ENCODE measurements around the gene ZFC3H1. TPM values are rescaled to one million over a fixed set of nuclear protein-coding genes. Genes with fewer than 3 reads are reported as not detected.
"Not testable (repeated sequence)": the region's sequence is repeated elsewhere in the genome, so short reads cannot be mapped to it uniquely, and the experiment has no call there.

The ZFC3H1 gene
- total RNA-seq, 2 donors from 2014 or later, result 40.5 to 46.0 TPM

DNA sequence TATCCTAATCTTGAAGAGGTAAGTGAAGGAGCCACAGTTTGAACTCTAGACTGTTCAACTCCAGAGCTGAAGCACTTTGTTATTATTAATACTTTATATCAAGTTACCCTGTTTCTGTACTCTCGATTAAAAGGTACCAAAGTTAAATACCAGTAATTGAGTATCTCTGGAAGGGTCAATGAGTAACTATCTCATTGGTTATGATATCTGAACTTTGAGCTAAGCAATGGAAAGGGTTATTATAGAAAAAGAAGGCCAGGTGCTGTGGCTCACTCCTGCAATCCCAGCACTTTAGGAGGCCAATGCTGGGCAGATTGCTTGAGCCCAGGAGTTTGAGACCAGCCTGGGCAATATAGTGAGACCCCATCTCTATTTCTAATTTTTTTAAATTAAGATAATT, 32.1 kb upstream of the ZFC3H1 start:
- H3K36me3 ChIP-seq (ENCODE audit: control insufficient read depth, insufficient read depth, low read length), result peaks cover 38% of the 10 kb centered on the region
- Mint-ChIP-seq H3K9me3 (no peaks in the 10 kb centered on the region), H3K4me1 (peaks cover 13% of the 10 kb centered on the region), H3K4me3 (no peak overlapping the region), H3K27me3 (ENCODE audit: insufficient read depth) (no peaks in the 10 kb centered on the region), H3K36me3 (ENCODE audit: low read depth) (peaks cover 30% of the 10 kb centered on the region), H3K27ac (no peak overlapping the region)
- no peak overlapping the region for H3K4me3 ChIP-seq (ENCODE audit: low read length)
- TF ChIP-seq, protein P1, sequence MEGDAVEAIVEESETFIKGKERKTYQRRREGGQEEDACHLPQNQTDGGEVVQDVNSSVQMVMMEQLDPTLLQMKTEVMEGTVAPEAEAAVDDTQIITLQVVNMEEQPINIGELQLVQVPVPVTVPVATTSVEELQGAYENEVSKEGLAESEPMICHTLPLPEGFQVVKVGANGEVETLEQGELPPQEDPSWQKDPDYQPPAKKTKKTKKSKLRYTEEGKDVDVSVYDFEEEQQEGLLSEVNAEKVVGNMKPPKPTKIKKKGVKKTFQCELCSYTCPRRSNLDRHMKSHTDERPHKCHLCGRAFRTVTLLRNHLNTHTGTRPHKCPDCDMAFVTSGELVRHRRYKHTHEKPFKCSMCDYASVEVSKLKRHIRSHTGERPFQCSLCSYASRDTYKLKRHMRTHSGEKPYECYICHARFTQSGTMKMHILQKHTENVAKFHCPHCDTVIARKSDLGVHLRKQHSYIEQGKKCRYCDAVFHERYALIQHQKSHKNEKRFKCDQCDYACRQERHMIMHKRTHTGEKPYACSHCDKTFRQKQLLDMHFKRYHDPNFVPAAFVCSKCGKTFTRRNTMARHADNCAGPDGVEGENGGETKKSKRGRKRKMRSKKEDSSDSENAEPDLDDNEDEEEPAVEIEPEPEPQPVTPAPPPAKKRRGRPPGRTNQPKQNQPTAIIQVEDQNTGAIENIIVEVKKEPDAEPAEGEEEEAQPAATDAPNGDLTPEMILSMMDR (conservative IDR thresholded peaks at IDR 0.05), result no peak
- H3K9ac ChIP-seq (ENCODE audit: extremely low read depth, low read length, poor library complexity, severe bottlenecking), result no peak overlapping the region
- no peaks in the 10 kb centered on the region for H3K9me3 ChIP-seq (ENCODE audit: control insufficient read depth, low read length)
- no peaks in the 10 kb centered on the region for H3K27me3 ChIP-seq (ENCODE audit: control insufficient read depth, insufficient read depth, low read length, poor library complexity, severe bottlenecking)
- DNase-seq, result no peak
- no peaks in the 10 kb centered on the region for H3K4me1 ChIP-seq (ENCODE audit: control insufficient read depth, insufficient read depth, low read length)
- WGBS, 2 experiments (ENCODE audit: insufficient coverage in 1 of 2, insufficient read length in 1 of 2), result 100% methylated on average over 1 of the region's 1 CpG; no CpG with 5 or more reads in 1 of the 2 experiments
- no peak overlapping the region for H3K27ac ChIP-seq (ENCODE audit: low read depth, low read length)

DNA sequence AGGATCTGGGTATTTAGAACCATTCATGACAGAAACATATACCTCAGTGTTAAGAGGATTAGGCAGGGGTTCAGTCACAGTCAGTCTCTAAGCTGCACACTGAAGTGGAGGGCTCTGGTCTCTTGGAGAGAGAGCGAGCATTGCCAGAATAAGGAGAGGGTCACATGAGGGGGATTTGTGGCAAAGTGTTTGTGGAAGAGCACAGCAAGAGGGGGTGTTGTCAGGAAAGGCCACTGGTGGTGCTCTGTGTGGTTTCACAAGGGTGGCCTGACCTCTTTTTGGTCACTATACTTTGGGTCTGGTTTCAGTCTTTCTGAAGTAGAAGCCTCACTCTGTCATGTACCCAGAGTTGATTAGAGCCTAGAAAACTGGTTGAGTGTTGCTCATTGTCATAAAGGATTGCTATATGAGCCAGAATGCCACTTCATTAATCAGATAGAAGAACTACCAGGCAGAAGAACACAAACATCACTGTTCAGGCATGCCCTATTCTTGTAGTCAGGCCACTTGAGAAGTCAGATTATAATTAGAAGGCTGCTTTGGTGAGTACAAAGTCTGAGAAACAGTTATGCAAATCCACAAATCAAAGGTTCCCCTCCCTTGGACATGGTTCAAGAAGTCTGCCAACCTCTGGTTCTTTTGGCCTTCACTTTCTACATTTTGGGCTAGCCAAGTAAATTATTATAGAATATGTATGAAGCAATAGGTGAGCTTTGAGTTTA, 30.6 kb upstream of the ZFC3H1 start:
- no peak overlapping the region for H3K27ac Mint-ChIP-seq

DNA sequence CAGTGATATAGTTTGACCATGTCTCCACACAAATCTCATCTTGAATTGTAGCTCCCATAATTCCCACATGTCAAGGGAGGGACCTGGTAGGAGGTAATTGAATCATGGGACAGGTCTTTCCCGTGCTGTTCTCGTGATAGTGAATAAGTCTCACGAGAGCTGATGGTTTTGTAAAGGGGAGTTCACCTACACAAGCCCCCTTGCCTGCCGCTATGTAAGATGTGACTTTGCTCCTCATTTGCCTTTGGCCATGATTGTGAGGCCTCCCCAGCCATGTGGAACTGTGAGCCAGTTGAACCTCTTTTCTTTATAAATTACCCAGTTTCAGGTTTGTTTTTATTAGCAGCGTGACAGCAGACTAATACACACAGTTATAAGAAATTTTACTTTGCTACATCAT, 30.0 kb upstream of the ZFC3H1 start:
- H3K27me3 ChIP-seq (ENCODE audit: control insufficient read depth, insufficient read depth, low read length, poor library complexity, severe bottlenecking); DNase-seq; H3K9ac ChIP-seq (ENCODE audit: extremely low read depth, low read length, poor library complexity, severe bottlenecking); H3K9me3 ChIP-seq (ENCODE audit: control insufficient read depth, low read length); H3K4me3 Mint-ChIP-seq; H3K9me3 Mint-ChIP-seq; H3K27ac ChIP-seq (ENCODE audit: low read depth, low read length); H3K4me3 ChIP-seq (ENCODE audit: low read length); H3K27me3 Mint-ChIP-seq (ENCODE audit: insufficient read depth); H3K4me1 ChIP-seq (ENCODE audit: control insufficient read depth, insufficient read depth, low read length): not testable (repeated sequence)
- peaks cover 24% of the 10 kb centered on the region for H3K36me3 ChIP-seq (ENCODE audit: control insufficient read depth, insufficient read depth, low read length)
- peaks cover 16% of the 10 kb centered on the region for H3K36me3 Mint-ChIP-seq (ENCODE audit: low read depth)
- H3K4me1 Mint-ChIP-seq, result peaks cover 13% of the 10 kb centered on the region
- 90 to 98% methylated on average over 2 to 5 of the region's 5 CpGs for WGBS, 2 experiments (ENCODE audit: insufficient coverage in 1 of 2, insufficient read length in 1 of 2)
- peak overlapping the region; percentile 6 for H3K27ac Mint-ChIP-seq

More for the DNA sequence above, 30.6 kb upstream of the ZFC3H1 start:
- no peak for DNase-seq
- Histone ChIP-seq H3K27me3 (ENCODE audit: control insufficient read depth, insufficient read depth, low read length, poor library complexity, severe bottlenecking) (no peaks in the 10 kb centered on the region), H3K27ac (ENCODE audit: low read depth, low read length) (no peak overlapping the region), H3K9ac (ENCODE audit: extremely low read depth, low read length, poor library complexity, severe bottlenecking) (no peak overlapping the region), H3K4me3 (ENCODE audit: low read length) (no peak overlapping the region), H3K9me3 (ENCODE audit: control insufficient read depth, low read length) (no peaks in the 10 kb centered on the region), H3K36me3 (ENCODE audit: control insufficient read depth, insufficient read depth, low read length) (peaks cover 30% of the 10 kb centered on the region), H3K4me1 (ENCODE audit: control insufficient read depth, insufficient read depth, low read length) (no peaks in the 10 kb centered on the region)
- TF ChIP-seq, protein P1 (conservative IDR thresholded peaks at IDR 0.05), result no peak
- Mint-ChIP-seq H3K27me3 (ENCODE audit: insufficient read depth) (no peaks in the 10 kb centered on the region), H3K4me3 (no peak overlapping the region), H3K36me3 (ENCODE audit: low read depth) (peaks cover 22% of the 10 kb centered on the region), H3K9me3 (no peaks in the 10 kb centered on the region), H3K4me1 (peaks cover 13% of the 10 kb centered on the region)
- WGBS, 2 experiments (ENCODE audit: insufficient coverage in 1 of 2, insufficient read length in 1 of 2), result 97% methylated on average over 1 of the region's 1 CpG; no CpG with 5 or more reads in 1 of the 2 experiments

All from endodermal cell (in vitro differentiated cells).